GM03348 (cell line): ENCODE results near the gene VAMP5.
"Not testable (repeated sequence)": the region's sequence is repeated elsewhere in the genome, so short reads cannot be mapped to it uniquely, and the experiment has no call there.

Experiments used
- DNase-seq: peaks from one replicate; pipeline ENCODE4 v3.0.0; 2012; ENCODE audit warnings: low spot score

VAMP5 gene, protein sequence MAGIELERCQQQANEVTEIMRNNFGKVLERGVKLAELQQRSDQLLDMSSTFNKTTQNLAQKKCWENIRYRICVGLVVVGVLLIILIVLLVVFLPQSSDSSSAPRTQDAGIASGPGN

DNA sequence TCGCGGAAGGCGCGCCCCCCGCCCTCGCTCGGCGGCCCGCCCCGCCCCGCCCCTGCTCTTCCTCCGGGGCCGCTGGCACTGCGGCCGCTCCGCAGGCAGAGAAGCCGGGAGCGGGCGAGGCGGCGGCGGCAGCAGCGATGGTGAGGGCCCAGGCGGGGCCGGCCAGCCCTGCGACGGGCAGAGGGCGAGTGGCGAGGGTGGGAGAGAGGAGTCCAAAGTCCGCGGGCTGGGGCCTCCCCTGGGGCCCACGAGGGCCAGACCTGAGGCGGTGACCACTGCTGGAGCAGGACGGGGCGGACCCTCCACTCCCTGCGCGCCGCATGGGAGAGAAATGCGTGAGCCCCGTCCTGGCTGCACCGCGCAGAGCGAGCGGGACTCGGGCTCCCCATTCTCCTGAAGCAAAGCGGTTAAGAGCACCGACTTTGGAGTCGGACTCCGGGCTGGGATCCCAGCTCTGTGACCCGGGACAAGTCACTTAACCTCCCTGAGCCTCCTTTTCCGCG lies at the start of gene VAMP5:
Gene VAMP5 (plus strand): TSS at position 78 of the 503 bp plus-strand sequence. CDS start 60 bp downstream, at position 138.
- peak; percentile 82 for DNase-seq

DNA sequence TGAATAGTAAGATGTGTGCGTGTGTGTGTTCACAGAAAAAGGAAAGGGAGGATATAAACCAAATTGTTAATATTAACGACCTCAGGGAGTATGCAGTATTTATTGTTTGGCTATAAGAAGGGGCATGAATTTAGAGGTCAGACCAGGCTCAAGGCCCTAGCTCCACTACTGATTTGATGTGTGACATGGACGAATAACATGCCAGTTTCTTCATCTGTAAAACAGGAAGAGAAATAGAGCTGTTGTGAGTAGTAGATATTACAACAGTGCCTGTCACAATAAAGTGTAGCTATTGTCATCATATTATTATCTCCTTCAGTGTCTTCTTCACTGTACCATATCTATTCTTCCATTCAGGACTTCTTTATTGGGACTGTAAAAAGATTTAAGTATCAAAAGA lies 49.4 kb upstream of the VAMP5 start:
- DNase-seq: no peak

DNA sequence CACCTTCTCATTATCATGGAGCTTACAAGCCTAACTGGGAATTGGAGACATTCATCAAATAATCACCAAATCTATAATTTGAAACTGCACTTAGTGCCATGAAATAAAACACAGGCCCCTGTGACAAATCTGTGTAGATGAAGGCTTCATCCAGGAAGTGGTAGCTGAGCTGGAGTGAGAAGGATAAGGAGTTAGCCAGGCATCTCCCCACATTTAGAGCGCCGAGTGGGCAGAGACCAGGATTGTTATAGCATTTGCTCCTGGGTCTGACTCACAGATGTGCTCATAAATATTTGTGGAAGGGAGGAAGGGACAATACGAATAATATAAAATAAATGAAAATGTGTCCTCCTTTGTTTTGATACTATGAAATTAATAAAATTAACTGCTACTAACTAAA lies 47.8 kb upstream of the VAMP5 start:
- peak; percentile 65 for DNase-seq

DNA sequence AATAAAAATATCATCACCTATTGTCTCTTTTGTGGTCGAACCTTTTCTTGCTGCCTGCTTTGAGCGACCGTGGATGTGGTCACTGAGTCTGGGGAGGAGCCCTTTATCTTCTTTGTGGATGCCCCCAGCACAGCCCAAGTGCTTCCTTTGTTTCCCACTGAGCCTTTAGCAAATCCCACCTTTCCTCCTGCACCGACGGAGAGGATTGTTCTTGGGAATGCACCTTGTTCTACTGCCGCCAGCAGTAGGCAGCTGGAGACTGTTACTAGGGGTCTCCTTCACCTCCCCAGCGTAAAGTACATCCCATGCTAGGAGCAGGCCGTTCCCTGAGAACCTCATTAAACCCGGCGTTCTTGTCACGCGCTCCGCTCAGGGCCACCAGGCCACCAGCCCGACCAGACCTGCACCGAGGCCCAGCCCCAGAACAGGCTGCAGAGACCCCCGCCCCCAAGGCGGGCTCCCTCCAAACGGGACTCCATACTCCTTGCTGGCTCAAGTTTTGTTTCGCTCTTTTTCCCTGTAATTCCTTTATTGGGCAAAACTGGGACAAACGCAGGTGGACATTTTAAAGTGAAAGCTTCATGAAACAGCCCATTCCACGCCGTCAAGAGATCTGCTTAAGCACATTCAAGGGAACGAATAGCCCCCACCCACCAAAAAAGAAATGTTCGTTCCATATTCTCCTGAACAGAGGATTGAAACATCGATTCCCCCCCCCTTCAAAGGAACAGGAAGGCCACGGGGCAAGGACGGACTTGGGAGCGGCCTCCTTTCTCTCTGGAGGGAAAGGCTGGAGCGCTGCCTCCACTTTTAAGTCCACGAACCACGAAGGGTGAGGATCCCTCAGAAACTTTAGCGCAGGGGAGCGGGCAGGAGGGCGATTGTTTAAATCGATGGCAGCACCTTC lies 46.4 kb upstream of the VAMP5 start:
- DNase-seq: peak; percentile 48

DNA sequence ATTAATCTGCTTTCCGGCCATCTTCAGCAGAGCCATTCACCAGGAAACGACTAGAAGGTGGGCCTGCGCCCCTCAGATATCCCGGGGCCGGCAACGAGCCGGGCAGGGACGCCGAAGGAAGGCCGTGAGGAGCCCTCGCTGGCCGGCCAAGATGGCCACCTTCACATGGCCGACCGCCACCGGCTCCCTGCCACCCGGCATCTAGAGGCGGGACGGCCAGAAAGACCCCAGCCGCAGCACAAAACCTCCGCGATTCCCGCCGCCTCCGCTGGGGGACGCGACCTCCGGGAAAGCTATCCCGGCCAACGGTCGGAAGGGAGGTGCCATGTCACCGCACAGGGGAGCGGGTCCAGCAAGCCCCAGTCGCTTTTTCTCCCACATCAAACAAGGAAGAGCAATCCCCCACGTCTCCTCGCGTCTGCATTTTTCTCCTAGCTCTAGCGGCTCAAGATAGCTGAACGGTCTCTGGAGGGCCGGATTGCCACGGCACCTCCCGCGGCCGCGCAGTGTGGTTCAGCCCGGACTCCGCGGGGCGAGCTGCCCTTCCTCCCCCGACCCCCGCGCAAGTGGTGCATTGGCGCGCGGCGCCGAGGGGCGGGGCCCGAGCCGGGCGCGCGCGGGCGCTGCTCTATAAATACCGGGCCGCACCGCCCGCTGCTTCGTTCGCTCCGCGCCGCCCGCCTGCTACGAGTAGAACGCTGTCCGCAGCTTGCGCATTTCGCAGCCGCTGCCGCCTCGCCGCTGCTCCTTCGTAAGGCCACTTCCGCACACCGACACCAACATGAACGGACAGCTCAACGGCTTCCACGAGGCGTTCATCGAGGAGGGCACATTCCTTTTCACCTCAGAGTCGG lies 45.5 kb upstream of the VAMP5 start, which contains the start of gene MAT2A:
Gene MAT2A (plus strand): TSS at position 662 of the 854 bp plus-strand sequence. CDS start 120 bp downstream, at position 782.
- DNase-seq: peak; percentile 98

DNA sequence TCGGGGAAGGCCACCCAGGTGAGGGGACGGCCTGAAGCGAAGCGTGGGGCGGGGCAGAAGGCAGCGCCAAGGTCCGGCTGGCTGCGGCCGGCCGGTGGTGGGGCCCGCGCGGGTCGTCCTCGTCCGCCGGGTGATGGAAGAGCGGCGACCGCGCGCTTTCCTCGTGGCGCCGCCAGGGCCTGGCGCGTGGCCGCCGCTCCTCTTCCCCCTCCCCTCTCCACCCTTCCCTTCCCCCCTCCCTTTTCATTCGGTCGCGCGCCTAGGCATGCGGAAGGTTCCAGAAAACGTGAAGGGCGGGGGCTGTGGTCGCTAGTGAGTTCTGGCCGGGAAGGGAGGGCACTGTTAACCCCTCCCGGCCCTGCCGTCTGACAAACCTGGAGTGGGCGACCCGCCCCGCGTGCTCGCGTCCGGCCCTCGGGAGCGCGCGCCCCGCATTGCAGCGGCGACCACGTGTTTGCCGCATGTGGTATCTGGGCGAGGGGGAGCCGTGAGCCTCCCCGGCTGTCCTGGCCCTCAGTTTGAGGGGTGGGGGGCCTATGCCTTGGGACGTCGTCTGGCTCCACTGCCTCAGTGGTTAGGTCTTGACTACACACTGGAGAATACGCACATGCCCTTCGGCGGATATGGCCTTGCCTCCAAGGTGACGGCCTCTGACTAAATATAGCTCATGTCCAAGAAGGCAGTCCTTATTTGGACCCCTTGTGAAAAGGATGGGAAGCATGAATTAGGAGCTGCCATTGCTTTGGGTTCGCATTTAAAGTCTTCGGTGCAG lies 44.7 kb upstream of the VAMP5 start:
- DNase-seq: peak; percentile 80

DNA sequence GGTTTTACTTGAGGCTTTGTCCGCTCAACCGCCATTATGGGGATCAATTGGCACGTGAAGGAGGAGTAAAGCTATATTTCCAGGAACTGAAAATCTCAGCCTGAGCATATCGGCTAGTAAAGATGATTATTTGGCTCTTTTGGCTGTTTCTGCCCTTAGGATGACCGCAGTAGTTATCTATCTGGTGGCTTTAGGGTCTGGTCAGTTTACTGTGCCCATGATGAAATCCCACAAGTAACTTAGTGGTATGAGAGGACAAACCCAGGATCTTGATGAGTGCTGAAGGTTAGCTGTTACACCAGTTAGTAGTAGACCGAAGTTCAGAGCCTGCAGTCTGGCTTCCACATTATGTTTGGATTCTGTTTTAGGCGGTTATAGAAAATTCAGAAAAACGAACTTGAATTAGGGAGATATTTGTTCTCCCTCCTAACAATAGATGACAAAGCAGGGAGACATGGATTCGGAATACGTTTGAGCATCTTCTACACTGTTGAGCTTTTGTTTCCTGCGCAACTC lies 44.0 kb upstream of the VAMP5 start:
- DNase-seq: no peak

DNA sequence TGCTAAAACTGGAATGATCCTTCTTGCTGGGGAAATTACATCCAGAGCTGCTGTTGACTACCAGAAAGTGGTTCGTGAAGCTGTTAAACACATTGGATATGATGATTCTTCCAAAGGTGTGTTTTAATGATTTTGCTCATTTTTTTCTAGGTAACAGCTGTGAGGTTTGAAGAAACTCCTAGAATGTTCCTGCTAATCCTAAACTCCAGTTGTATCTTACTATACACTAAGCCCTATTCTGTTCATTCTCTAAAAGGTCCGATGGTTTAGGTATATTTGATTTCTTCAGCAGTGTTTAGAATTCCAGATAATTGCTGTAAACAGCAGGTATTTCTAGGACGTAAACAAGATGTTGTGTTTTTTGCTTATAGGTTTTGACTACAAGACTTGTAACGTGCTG lies 43.0 kb upstream of the VAMP5 start:
- no peak for DNase-seq

DNA sequence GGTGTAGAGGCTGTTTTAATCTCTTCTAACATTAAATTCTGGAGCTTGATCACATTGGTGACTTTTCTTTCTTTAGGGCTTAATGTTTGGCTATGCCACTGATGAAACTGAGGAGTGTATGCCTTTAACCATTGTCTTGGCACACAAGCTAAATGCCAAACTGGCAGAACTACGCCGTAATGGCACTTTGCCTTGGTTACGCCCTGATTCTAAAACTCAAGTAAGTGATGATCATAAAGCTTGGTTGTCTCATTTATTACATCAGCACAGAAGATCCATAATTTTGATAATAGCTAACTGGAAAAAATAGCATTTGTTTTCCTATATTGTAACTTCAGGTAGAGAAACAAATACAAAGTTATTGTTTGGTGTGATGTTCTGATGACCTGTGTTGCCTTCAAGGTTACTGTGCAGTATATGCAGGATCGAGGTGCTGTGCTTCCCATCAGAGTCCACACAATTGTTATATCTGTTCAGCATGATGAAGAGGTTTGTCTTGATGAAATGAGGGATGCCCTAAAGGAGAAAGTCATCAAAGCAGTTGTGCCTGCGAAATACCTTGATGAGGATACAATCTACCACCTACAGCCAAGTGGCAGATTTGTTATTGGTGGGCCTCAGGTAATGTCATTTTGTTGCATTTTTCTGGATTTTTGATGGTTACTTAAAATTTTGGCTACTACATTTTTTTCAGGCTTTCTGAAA lies 42.3 kb upstream of the VAMP5 start:
- DNase-seq: no peak

DNA sequence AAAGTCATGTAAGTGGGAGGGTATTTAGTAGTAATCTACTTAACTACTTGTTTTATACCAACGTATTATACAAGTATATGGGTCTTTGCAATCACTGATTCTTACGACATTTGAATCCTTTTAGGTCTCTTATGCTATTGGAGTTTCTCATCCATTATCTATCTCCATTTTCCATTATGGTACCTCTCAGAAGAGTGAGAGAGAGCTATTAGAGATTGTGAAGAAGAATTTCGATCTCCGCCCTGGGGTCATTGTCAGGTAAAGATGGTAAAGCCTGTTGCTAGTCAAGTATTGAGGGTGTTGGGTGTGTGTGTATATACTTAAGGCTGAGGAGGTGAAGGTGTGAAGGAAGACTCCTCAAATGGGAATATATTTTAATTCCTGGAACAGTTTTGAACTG lies 41.5 kb upstream of the VAMP5 start:
- DNase-seq: no peak

DNA sequence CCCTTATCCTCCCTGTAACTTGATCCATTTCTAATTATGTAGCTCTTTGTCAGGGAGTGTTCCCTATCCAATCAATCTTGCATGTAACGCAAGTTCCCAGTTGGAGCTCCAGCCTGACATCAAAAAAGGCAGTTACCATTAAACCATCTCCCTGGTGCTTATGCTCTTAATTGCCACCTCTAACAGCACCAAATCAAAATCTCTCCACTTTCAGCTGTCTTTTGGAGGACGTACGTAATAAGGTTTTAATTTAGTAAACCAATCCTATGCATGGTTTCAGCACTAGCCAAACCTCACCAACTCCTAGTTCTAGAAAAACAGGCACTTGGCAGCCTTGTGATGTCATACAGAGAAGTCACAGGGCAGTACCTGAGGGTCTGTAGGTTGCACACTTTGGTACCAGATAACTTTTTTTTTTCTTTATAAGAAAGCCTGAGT lies 40.0 kb upstream of the VAMP5 start:
- DNase-seq: not testable (repeated sequence)

DNA sequence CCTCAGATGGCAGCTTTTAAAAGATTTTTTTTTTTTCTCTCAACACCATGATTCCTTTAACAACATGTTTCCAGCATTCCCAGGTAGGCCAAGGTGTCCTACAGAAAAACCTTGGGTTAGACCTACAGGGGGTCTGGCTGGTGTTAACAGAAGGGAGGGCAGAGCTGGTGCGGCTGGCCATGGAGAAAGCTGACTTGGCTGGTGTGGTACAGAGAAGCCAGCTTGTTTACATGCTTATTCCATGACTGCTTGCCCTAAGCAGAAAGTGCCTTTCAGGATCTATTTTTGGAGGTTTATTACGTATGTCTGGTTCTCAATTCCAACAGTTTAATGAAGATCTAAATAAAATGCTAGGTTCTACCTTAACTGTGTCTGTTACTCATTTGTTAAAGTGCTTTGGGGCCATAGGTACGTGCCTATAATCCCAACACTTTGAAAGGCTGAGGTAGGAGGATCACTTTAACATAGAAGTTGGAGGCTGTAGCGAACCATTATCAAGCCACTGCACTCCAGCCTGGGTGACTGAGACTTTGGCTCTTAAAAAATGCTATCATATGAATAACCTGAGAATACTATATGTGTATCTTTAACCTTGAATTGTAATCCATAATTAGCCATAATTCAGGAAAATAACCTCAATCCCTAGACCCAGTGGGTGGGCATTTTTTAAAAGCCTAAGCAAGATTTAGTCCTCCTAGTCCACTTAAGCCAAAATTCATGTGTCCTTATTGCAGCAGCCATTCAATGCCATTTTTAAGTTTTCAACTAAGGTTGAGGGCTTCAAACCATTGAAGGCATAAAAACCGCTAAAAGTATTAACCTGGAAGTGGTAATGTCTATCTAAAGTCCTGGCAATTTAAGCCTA lies 39.1 kb upstream of the VAMP5 start:
- DNase-seq: not testable (repeated sequence)

DNA sequence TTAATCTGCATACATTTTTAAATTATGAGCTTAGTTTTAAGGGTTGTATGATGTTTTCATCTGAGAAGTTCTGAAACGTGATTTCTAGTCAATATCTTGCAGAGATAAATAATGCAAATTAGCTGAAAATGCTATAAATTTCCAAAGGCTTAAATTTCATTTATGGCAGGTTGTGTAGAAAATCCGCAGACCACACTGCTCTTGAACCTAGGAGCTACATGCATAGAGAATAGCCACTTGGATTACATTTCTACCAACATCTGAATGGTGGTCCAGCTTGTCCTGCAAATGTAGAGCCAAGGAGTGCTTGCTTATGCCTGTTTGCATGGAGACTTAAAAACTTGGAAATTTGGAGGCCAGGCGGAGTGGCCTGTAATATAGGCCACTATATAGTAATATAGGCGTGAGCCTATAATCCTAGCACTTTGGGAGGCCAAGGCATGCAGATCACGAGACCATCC lies 38.4 kb upstream of the VAMP5 start:
- DNase-seq: no peak

DNA sequence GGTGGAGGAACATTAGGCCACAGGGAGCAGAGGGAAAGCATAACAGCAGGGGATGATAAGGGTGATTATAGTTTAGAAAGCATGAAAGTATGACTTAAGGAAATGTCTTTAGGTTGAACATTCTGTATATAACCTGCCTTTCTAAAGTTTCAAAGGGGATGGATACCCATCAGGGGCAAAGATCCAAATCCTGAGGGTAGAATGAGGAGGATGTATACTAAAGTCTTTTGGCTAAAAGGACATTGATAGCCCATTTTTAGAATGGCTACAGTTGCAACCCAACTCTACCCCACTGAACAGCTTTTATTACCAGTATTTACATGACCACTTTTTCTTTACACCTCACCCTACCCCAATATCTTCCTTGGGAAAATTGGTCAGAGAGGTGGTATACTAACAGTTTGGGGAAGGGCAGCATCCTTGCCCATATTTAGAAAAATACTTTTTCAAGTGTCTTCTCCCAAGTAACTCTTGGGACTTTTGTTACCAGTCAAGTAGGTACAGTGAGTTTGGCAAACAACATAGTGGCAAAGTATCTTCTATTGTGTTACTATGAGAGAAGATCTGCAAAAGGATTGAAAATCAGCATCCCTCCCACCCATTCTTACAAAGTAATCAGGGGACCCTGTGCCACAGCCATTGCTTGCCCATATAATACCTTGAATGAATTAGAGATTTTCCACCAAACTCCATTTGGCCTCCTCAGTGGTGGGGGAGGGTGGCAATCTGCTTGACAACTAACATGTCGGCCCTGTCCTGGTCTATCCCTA lies 37.0 kb upstream of the VAMP5 start:
- no peak for DNase-seq

DNA sequence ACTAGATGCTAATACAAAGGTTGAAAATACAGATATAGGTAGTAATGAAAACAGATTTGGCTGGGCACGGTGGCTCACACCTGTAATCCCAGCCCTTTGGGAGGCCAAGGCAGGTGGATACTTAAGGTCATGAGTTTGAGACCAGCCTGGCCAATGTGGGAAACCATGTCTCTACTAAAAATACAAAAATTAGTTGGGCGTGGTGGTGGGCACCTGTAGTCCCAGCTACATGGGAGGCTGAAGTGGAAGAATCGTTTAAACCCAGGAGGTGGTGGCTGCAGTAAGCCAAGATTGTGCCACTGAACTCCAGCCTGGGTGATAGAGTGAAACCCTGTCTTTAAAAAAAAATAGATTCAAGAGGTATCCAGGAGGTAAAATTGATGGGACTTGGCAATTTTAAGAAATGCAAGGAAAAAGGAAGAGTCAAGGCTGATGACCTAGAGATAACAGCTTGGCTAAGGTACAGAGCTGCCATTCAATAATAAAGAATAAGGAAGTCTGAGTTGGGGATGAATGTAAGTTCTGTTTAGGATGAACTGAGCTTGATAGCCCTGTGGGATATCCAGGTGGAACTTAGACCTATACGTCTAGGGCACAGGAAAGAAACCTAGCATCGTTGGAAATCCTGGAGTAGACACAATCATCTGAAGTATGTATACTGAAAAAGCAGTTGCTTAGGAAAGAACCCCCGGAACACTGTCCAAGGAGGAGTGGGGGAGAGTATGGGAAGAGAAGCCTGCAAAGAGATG lies 36.2 kb upstream of the VAMP5 start:
- no peak for DNase-seq

DNA sequence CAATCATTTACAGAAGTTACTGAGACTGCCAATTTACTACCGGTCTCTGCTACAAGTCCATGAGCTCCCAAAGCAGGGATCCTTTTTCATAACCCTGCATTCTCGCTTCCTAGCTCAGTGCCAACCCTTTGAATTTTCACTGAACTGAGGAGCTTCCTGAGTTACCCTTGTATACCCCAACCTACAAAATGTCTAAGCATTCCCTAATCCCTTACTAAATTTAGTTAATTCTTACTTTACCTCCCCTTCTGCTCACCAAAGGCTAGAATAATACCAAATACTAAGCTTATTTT lies 35.7 kb upstream of the VAMP5 start:
- no peak for DNase-seq

DNA sequence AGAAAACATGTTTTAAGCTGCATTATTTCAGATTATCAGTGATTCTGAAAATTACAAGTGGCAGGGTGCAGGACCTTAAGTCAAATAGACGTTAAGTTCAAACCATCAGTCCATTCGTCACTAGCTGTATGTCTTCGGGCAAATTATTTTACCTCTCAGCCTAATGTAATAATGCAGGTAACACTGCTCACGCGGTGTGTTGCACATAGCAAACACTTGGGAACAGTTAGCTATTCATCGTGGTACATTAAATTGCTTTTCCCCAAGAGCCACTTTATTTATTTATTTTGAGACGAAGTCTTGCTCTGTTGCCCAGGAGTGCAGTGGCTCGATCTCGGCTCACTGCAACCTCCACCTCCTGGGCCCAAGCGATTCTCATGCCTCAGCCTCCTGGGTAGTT lies 35.1 kb upstream of the VAMP5 start:
- DNase-seq: no peak

DNA sequence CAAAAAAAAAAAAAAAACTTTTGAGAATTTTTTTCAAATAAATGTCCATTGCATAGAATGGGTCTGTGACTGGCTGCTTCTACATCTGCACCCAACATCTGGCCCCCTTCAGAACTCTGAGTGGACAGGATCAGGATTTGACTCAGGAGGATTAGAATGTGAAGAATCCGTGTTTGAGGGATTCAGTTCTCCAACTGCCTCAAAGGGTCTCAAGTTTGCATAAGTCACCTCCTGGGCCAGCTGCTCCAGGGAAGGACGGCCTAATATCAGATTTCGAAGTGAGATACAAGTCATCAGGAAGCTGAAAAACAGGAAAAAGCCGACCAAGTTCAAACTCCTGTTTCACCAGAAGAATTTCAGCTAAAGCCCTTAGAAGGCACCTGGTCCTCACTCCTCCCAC lies 34.4 kb upstream of the VAMP5 start:
- DNase-seq: peak; percentile 82
